ENCODE results near the gene HLCS. TPM values are rescaled to one million over a fixed set of nuclear protein-coding genes. Genes with fewer than 3 reads are reported as not detected.

The HLCS gene
- total and polyA plus RNA-seq, 2 of the 8 experiments (the other 6 are each of a cell fraction or from before 2014, with no cell fraction given) = 4.7 to 12.2 TPM

- Histone ChIP-seq H3K23ac (ENCODE audit: insufficient read length) (no peak overlapping the region), H3K4me2 (ENCODE audit: insufficient read depth in 1 of 2, low read depth in 2 of 2, low read length in 2 of 2) (no peak overlapping the region), H2AK5ac (ENCODE audit: low read depth, low read length) (no peak overlapping the region), H3K4ac (replicated peaks; ENCODE audit: insufficient read length, low read depth, low read length) (no peak overlapping the region), H3K79me1 (ENCODE audit: low read depth, low read length) (no peaks in the 10 kb centered on the region), H2BK20ac (ENCODE audit: low read length) (no peak overlapping the region), H3K56ac (replicated peaks; ENCODE audit: insufficient read length, low read depth, low read length) (no peak overlapping the region), H2BK120ac (replicated peaks; ENCODE audit: low read depth, low read length) (no peak overlapping the region), H3K36me3 (ENCODE audit: control insufficient read depth in 2 of 4, insufficient read depth in 4 of 4, low read length in 3 of 4) (no peaks in the 10 kb centered on the region), H3K23me2 (ENCODE audit: low read depth, low read length) (no peaks in the 10 kb centered on the region), H3K18ac (ENCODE audit: extremely low read depth, low read length) (no peak overlapping the region), H3K79me2 (ENCODE audit: control insufficient read depth in 1 of 2, insufficient read depth in 2 of 2, low read length in 2 of 2) (no peaks in the 10 kb centered on the region), H3K4me1 (replicated peaks in 1 of 4; ENCODE audit: control insufficient read depth in 3 of 4, insufficient read depth in 4 of 4, low read length in 3 of 4) (no peaks in the 10 kb centered on the region), H4K91ac (replicated peaks; ENCODE audit: insufficient read length, low read length) (no peak overlapping the region), H3K27me3 (replicated peaks in 1 of 4; ENCODE audit: control insufficient read depth in 3 of 4, extremely low read depth in 1 of 4, insufficient read depth in 3 of 4, low read length in 3 of 4) (no peaks in the 10 kb centered on the region), H2BK5ac (ENCODE audit: low read depth, low read length) (no peak overlapping the region), H2AFZ (ENCODE audit: low read length) (no peak overlapping the region), H2BK15ac (ENCODE audit: low read length) (peak overlapping the region; percentile 74; the same call in 1 of the 2 replicates), H4K5ac (ENCODE audit: insufficient read length, low read depth, low read length) (no peak overlapping the region), H3K4me3 (ENCODE audit: extremely low read depth in 1 of 4, insufficient read depth in 2 of 4, low read depth in 3 of 4, low read length in 4 of 4) (no peak overlapping the region), H3K9me3 (ENCODE audit: insufficient read depth in 2 of 2, low read depth in 1 of 2, low read length in 1 of 2) (no peaks in the 10 kb centered on the region), H4K20me1 (replicated peaks in 1 of 2; ENCODE audit: control insufficient read depth in 1 of 2, insufficient read depth in 2 of 2, low read length in 2 of 2) (no peaks in the 10 kb centered on the region), H2BK12ac (ENCODE audit: low read depth, low read length) (no peak overlapping the region), H3K14ac (ENCODE audit: insufficient read length) (no peak overlapping the region), H4K8ac (ENCODE audit: extremely low read depth, insufficient read depth, low read length) (peak overlapping the region; percentile 53; the same call in 1 of the 2 replicates), H3K9ac (replicated peaks in 1 of 4; ENCODE audit: extremely low read depth in 1 of 4, low read depth in 3 of 4, low read length in 3 of 4) (no peak overlapping the region; a peak in 1 of 7 replicates), H3K27ac (ENCODE audit: low read depth, low read length) (no peak overlapping the region)
- DNase-seq (ENCODE audit: low read depth in 1 of 2, low spot score in 2 of 2) (no peak), FAIRE-seq (no peak)
- ChIA-PET POLR2A (ENCODE audit: partially characterized antibody) (no interaction called here), CTCF (ENCODE audit: partially characterized antibody) (interaction anchor here (0.7 to 4.3 kb wide), 6 partner anchors 10 to 192 kb away, joined by 3 to 15 read pairs (median 4); no protein-coding TSS in a partner anchor)
- WGBS, 2 experiments (ENCODE audit: extremely low coverage in 1 of 2, insufficient coverage in 1 of 2, insufficient read length in 1 of 2, insufficient replicate concordance in 2 of 2, low coverage in 1 of 2, low lambda C conversion rate in 2 of 2, missing lambda C conversion rate in 1 of 2) = 92% methylated on average over 12 of the region's 12 CpGs; no CpG with 5 or more reads in 1 of the 2 experiments
- TF ChIP-seq BRCA1 (IDR thresholded peaks at IDR 0.05; ENCODE audit: low read depth, low read length) (no peak), HDAC6 (IDR thresholded peaks at IDR 0.05; ENCODE audit: low read depth, low read length) (no peak), SP2 (IDR thresholded peaks at IDR 0.05; ENCODE audit: low read length) (no peak), TAF7 (optimal IDR thresholded peaks at IDR 0.05; ENCODE audit: borderline replicate concordance, low read depth, low read length) (no peak), GABPA (IDR thresholded peaks at IDR 0.05; ENCODE audit: borderline replicate concordance, insufficient read depth, low read length) (no peak), CREB1 (IDR thresholded peaks at IDR 0.05) (no peak), USF2 (IDR thresholded peaks at IDR 0.05; ENCODE audit: low read length) (no peak), POLR2A (IDR thresholded peaks at IDR 0.05; ENCODE audit: control extremely low read depth in 1 of 2, low read depth in 2 of 2, low read length in 2 of 2) (no peak), KDM4A (IDR thresholded peaks at IDR 0.05; ENCODE audit: low read depth, low read length, severe bottlenecking) (no peak), CBX5 (IDR thresholded peaks at IDR 0.05; ENCODE audit: low read depth, low read length) (no peak), NANOG (IDR thresholded peaks at IDR 0.05; ENCODE audit: insufficient read depth, low read depth, low read length, poor library complexity, severe bottlenecking) (no peak), TCF12 (IDR thresholded peaks at IDR 0.05; ENCODE audit: low read depth, low read length) (no peak), CHD1 (IDR thresholded peaks at IDR 0.05; ENCODE audit: low read depth, low read length) (no peak)
These were observed 240.6 kb downstream of the HLCS start for GRCh38 chr21:36725793-36726386.

Measured in H1 (cell line).